Fibroblast of lung (primary cell): ENCODE measurements around the gene TMEM132C. TPM values are rescaled to one million over a fixed set of nuclear protein-coding genes. Genes with fewer than 3 reads are reported as not detected.
"Not testable (repeated sequence)": the region's sequence is repeated elsewhere in the genome, so short reads cannot be mapped to it uniquely, and the experiment has no call there.

Experiments
- DNase-seq, 2 donors: peaks; one replicate each; pipeline versions ENCODE4 v3.0.0 to v3.0.0-alpha.2; 2010; ENCODE audit warnings: low read depth in 2 of 2
- H2AFZ ChIP-seq: 2 replicates; pipeline ENCODE4 v1.5.1; 2012; ENCODE audit warnings: low read length, control low read depth, inconsistent platforms
- H3K27ac ChIP-seq: 2 replicates; pipeline ENCODE4 v1.5.1; 2011; ENCODE audit warnings: low read length, control low read depth; ENCODE audit not compliant: insufficient read depth
- H3K27me3 ChIP-seq: 2 replicates; pipeline ENCODE4 v1.5.1; 2011; ENCODE audit warnings: mild to moderate bottlenecking, low read length; ENCODE audit not compliant: control insufficient read depth, insufficient read depth
- H3K36me3 ChIP-seq: 2 replicates; pipeline ENCODE4 v1.5.1; 2011; ENCODE audit warnings: low read length; ENCODE audit not compliant: control insufficient read depth, insufficient read depth
- H3K4me1 ChIP-seq: 2 replicates; pipeline ENCODE4 v1.5.1; 2011; ENCODE audit warnings: low read length; ENCODE audit not compliant: control insufficient read depth, insufficient read depth; ENCODE audit errors: extremely low read depth
- H3K4me2 ChIP-seq: 2 replicates; pipeline ENCODE4 v1.5.1; 2011; ENCODE audit warnings: low read length, control low read depth; ENCODE audit not compliant: insufficient read depth; ENCODE audit errors: extremely low read depth
- H3K4me3 ChIP-seq, 4 experiments: fragments of 200-600 bp in 1 of 4; sonication (generic) in 1 of 4; replicated peaks in 1 of 4; 2 replicates each; pipeline ENCODE4 v1.5.1; 2011 to 2016; ENCODE audit warnings: low read length in 4 of 4, low read depth in 3 of 4, mild to moderate bottlenecking in 3 of 4, control low read depth in 2 of 4, inconsistent platforms in 1 of 4, mixed read lengths in 1 of 4; ENCODE audit not compliant: insufficient read depth in 1 of 4; ENCODE audit errors: control extremely low read depth in 1 of 4
- H3K79me2 ChIP-seq: 2 replicates; pipeline ENCODE4 v1.5.1; 2012; ENCODE audit warnings: mild to moderate bottlenecking, low read length, inconsistent platforms; ENCODE audit not compliant: control insufficient read depth, insufficient read depth
- H3K9ac ChIP-seq: 2 replicates; pipeline ENCODE4 v1.5.1; 2011; ENCODE audit warnings: mild to moderate bottlenecking, low read length, control low read depth; ENCODE audit not compliant: insufficient read depth
- H3K9me3 ChIP-seq: 2 replicates; pipeline ENCODE4 v1.5.1; 2012; ENCODE audit warnings: low read depth, low read length; ENCODE audit not compliant: control insufficient read depth, insufficient read depth
- H4K20me1 ChIP-seq: 2 replicates; pipeline ENCODE4 v1.5.1; 2011; ENCODE audit warnings: low read length; ENCODE audit not compliant: control insufficient read depth, insufficient read depth; ENCODE audit errors: extremely low read depth
- EZH2 ChIP-seq: IDR thresholded peaks from 2 replicates; pipeline ENCODE4 v1.5.1; 2012; ENCODE audit warnings: low read length, control low read depth, mild to moderate bottlenecking; ENCODE audit errors: missing control alignments
- polyA plus RNA-seq, 2 donors: library from polyadenylated mRNA; depleted of rRNA in 1 of 2; stranded (reverse) in 1 of 2; unstranded in 1 of 2; fragments of >200 nt; gene quantifications; 2 replicates each; pipeline ENCODE4 v1.2.1, GENCODE V29; 2011 to 2012; ENCODE audit warnings: missing spikeins in 1 of 2
- total RNA-seq: library from RNA; depleted of rRNA; stranded (reverse); fragments of >200 nt; gene quantifications from 2 replicates; pipeline ENCODE4 v1.2.1, GENCODE V29; 2014
- TF ChIP-seq, protein P1 (sequence below), 2 donors: IDR thresholded peaks in 1 of 2; conservative IDR thresholded peaks in 1 of 2; 1 replicate in 1 of 2; 2 replicates in 1 of 2; pipeline ENCODE4 v1.5.1; 2011 to 2012; ENCODE audit warnings: low read length in 2 of 2, control low read depth in 1 of 2, inconsistent platforms in 1 of 2, low read depth in 1 of 2, mild to moderate bottlenecking in 1 of 2

Gene TMEM132C
- total and polyA plus RNA-seq, 2 donors (not counting 1 experiment from before 2014, with no cell fraction given) = not detected

DNA sequence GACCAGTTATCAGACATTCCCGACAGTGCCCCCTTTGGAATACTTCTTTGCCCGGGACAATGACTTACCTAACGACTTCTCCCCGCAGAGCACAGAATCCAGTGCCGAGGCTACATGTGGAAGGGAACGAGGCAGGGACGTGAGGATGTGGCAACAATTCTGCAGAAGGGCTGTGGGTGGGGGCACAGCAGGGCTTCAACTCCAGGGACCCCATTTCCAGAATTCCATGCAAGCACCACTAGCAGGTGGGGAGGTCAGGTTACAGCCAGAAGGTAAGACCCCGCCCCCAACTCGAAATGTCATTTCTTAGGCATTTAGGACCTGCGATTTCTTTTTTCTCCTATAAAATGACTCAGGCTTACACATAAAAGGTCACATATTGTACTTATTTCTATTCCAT, 207.9 kb downstream of the TMEM132C start:
- DNase-seq = no peak
- no peaks in the 10 kb centered on the region for H3K4me1 ChIP-seq
- H2AFZ ChIP-seq = no peak overlapping the region
- H3K4me3 ChIP-seq = no peak overlapping the region
- no peak overlapping the region for H3K9ac ChIP-seq
- H4K20me1 ChIP-seq = no peaks in the 10 kb centered on the region
- no peaks in the 10 kb centered on the region for H3K79me2 ChIP-seq
- TF ChIP-seq, protein P1, sequence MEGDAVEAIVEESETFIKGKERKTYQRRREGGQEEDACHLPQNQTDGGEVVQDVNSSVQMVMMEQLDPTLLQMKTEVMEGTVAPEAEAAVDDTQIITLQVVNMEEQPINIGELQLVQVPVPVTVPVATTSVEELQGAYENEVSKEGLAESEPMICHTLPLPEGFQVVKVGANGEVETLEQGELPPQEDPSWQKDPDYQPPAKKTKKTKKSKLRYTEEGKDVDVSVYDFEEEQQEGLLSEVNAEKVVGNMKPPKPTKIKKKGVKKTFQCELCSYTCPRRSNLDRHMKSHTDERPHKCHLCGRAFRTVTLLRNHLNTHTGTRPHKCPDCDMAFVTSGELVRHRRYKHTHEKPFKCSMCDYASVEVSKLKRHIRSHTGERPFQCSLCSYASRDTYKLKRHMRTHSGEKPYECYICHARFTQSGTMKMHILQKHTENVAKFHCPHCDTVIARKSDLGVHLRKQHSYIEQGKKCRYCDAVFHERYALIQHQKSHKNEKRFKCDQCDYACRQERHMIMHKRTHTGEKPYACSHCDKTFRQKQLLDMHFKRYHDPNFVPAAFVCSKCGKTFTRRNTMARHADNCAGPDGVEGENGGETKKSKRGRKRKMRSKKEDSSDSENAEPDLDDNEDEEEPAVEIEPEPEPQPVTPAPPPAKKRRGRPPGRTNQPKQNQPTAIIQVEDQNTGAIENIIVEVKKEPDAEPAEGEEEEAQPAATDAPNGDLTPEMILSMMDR (conservative IDR thresholded peaks at IDR 0.05 in 1 of 2, IDR thresholded peaks at IDR 0.05 in 1 of 2; ENCODE audit: low read depth in 1 of 2, low read length in 2 of 2) = no peak
- TF ChIP-seq EZH2 = no peak
- H3K4me2 ChIP-seq = no peak overlapping the region
- no peaks in the 10 kb centered on the region for H3K27me3 ChIP-seq
- H3K36me3 ChIP-seq = no peaks in the 10 kb centered on the region
- H3K9me3 ChIP-seq = no peaks in the 10 kb centered on the region
- no peak overlapping the region for H3K27ac ChIP-seq

DNA sequence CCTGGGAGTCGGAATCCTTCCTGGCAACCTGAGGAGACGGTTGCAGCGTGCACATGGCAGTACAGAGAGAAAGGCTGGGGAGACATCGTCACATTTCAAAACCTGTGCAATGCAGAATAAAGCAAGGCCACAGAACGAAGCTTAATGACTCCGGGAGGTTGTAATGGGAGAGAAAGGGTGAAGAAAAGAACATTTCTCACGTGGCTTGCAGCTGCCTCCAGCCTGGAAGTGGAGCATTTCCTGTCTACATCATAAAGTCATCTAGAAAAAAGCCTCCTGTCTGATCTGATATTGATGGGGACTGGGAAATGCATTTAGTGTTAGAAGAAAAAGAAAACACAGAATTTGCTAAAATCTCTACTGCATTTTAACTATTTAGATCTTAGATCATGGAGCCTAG, 209.3 kb downstream of the TMEM132C start:
- Histone ChIP-seq H3K4me1 (no peaks in the 10 kb centered on the region), H3K27ac (no peak overlapping the region), H3K4me2 (no peak overlapping the region), H4K20me1 (no peaks in the 10 kb centered on the region), H3K9ac (no peak overlapping the region), H3K27me3 (no peaks in the 10 kb centered on the region), H3K36me3 (no peaks in the 10 kb centered on the region), H2AFZ (no peak overlapping the region), H3K9me3 (no peaks in the 10 kb centered on the region), H3K4me3 (no peak overlapping the region), H3K79me2 (no peaks in the 10 kb centered on the region)
- no peak for TF ChIP-seq EZH2
- TF ChIP-seq, protein P1 (conservative IDR thresholded peaks at IDR 0.05 in 1 of 2, IDR thresholded peaks at IDR 0.05 in 1 of 2; ENCODE audit: low read depth in 1 of 2, low read length in 2 of 2) = no peak
- no peak for DNase-seq

DNA sequence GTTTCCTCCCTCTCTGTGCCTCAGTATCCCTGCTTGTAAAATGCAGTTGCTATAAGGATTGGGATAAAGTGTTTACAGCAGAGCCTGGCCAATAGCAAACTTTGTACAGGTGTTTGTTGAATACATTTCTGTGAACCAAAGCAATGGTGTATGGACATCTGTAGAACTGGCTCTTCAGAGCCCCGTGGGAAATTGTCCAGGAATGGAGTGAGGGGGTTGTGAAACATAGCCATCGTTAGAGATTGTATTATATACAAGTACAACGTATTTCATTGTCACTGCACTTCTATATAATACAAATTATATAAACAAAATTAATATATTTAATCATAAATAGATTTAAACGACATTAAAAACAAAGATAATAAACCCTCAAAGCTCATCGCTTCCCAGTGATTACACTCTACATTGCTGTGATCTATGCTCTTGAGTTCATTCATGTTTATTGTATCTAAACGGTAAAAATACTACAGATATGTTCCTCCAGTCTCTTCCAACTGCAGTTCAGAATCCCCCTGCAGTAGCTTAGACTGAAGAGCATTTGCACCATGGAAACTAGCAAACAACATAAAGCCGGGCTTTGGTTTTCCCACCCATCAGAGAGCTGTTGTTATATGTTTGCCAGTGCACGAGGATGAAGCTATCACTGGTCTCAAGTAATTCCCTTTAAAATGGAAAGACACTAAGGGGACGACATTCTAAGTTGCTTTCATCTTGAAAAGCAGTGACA, 216.7 kb downstream of the TMEM132C start:
- Histone ChIP-seq H3K4me3 (no peak overlapping the region), H3K79me2 (no peaks in the 10 kb centered on the region), H3K9ac (no peak overlapping the region), H3K27ac (no peak overlapping the region), H3K4me2 (no peak overlapping the region), H3K9me3 (no peaks in the 10 kb centered on the region), H3K36me3 (no peaks in the 10 kb centered on the region), H3K4me1 (no peaks in the 10 kb centered on the region), H4K20me1 (no peaks in the 10 kb centered on the region), H3K27me3 (no peaks in the 10 kb centered on the region), H2AFZ (no peak overlapping the region)
- no peak for DNase-seq
- TF ChIP-seq, protein P1 (conservative IDR thresholded peaks at IDR 0.05 in 1 of 2, IDR thresholded peaks at IDR 0.05 in 1 of 2; ENCODE audit: low read depth in 1 of 2, low read length in 2 of 2) = no peak
- TF ChIP-seq EZH2 = no peak

DNA sequence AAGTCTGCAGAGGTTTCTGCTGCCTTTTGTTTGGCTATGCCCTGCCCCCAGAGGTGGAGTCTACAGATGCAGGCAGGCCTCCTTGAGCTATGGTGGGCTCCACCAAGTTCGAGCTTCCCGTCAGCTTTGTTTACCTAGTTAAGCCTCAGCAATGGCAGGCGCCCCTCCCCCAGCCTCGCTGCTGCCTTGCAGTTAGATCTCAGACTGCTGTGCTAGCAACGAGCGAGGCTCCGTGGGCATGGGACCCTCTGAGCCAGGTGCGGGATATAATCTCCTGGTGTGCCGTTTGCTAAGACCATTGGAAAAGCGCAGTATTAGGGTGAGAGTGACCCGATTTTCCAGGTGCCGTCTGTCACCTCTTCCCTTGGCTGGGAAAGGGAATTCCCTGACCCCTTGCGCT, 230.4 kb downstream of the TMEM132C start:
- H4K20me1 ChIP-seq, H3K9me3 ChIP-seq, H3K4me1 ChIP-seq, H2AFZ ChIP-seq, H3K9ac ChIP-seq, H3K27ac ChIP-seq, H3K79me2 ChIP-seq, H3K36me3 ChIP-seq, H3K4me2 ChIP-seq, H3K4me3 ChIP-seq, H3K27me3 ChIP-seq, DNase-seq: not testable (repeated sequence)
